ENCODE results near the gene APOO.
"Not testable (repeated sequence)": the region's sequence is repeated elsewhere in the genome, so short reads cannot be mapped to it uniquely, and the experiment has no call there.

Gene APOO

GRCh38 chrX:23894993-23895392 lies 12.7 kb downstream of the APOO start:
- H3K4me1 ChIP-seq (ENCODE audit: insufficient read depth, low read length): peaks cover 16% of the 10 kb centered on the region

GRCh38 chrX:23890933-23891332 lies 16.8 kb downstream of the APOO start:
- Histone ChIP-seq H3K36me3 (ENCODE audit: insufficient read depth, low read length) (no peaks in the 10 kb centered on the region; the same call in 1 of the 2 replicates), H3K9me3 (ENCODE audit: control insufficient read depth, insufficient read depth, low read length) (no peaks in the 10 kb centered on the region), H3K4me1 (ENCODE audit: insufficient read depth, low read length) (no peaks in the 10 kb centered on the region), H3K9ac (ENCODE audit: low read depth, low read length) (no peak overlapping the region)

More at GRCh38 chrX:23894993-23895392, 12.7 kb downstream of the APOO start:
- H3K9ac ChIP-seq (ENCODE audit: low read depth, low read length); H3K9me3 ChIP-seq (ENCODE audit: control insufficient read depth, insufficient read depth, low read length); H3K36me3 ChIP-seq (ENCODE audit: insufficient read depth, low read length): not testable (repeated sequence)

GRCh38 chrX:23888887-23889501 lies 18.7 kb downstream of the APOO start:
- Histone ChIP-seq H3K9ac (ENCODE audit: low read depth, low read length) (no peak overlapping the region), H3K4me1 (ENCODE audit: insufficient read depth, low read length) (peaks cover 9% of the 10 kb centered on the region; the same call in 1 of the 2 replicates)

GRCh38 chrX:23887918-23888317 lies 19.8 kb downstream of the APOO start:
- H3K4me1 ChIP-seq (ENCODE audit: insufficient read depth, low read length): peaks cover 20% of the 10 kb centered on the region; the same call in 1 of the 2 replicates
- no peaks in the 10 kb centered on the region for H3K9me3 ChIP-seq (ENCODE audit: control insufficient read depth, insufficient read depth, low read length)
- no peaks in the 10 kb centered on the region; the same call in 1 of the 2 replicates for H3K36me3 ChIP-seq (ENCODE audit: insufficient read depth, low read length)
- no peak overlapping the region for H3K9ac ChIP-seq (ENCODE audit: low read depth, low read length)

More at GRCh38 chrX:23888887-23889501, 18.7 kb downstream of the APOO start:
- no peaks in the 10 kb centered on the region for H3K9me3 ChIP-seq (ENCODE audit: control insufficient read depth, insufficient read depth, low read length)
- no peaks in the 10 kb centered on the region; the same call in 1 of the 2 replicates for H3K36me3 ChIP-seq (ENCODE audit: insufficient read depth, low read length)

- no peak overlapping the region for H3K9ac ChIP-seq (ENCODE audit: low read depth, low read length)
- H3K36me3 ChIP-seq (ENCODE audit: insufficient read depth, low read length): no peaks in the 10 kb centered on the region; the same call in 1 of the 2 replicates
- H3K4me1 ChIP-seq (ENCODE audit: insufficient read depth, low read length): peaks cover 24% of the 10 kb centered on the region; the same call in 1 of the 2 replicates
- no peaks in the 10 kb centered on the region for H3K9me3 ChIP-seq (ENCODE audit: control insufficient read depth, insufficient read depth, low read length)
Observed at GRCh38 chrX:23887451-23887850, 20.3 kb downstream of the APOO start.

DNA sequence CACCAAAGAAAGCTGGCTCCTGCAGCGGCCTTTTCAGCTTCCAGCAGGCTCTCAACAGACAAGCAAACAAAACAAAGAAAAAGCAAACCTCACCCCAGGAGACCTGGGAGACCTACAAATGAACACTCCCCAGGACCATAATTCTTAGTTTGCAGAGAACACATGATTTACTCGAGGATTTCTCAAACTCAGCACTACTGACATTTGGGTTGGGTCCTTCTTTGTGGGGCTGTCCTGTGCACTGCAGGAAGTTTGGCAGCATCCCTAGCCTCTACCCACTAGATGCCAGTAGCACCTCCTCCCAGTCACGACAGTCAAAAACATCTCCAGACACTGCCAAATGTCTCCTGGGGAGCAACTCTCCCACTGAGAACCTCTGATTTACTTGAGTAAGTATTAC lies 21.9 kb downstream of the APOO start:
- no peak overlapping the region for H3K9ac ChIP-seq (ENCODE audit: low read depth, low read length)
- H3K9me3 ChIP-seq (ENCODE audit: control insufficient read depth, insufficient read depth, low read length): no peaks in the 10 kb centered on the region
- H3K4me1 ChIP-seq (ENCODE audit: insufficient read depth, low read length): peaks cover 24% of the 10 kb centered on the region; the same call in 1 of the 2 replicates
- no peaks in the 10 kb centered on the region for H3K36me3 ChIP-seq (ENCODE audit: insufficient read depth, low read length)

DNA sequence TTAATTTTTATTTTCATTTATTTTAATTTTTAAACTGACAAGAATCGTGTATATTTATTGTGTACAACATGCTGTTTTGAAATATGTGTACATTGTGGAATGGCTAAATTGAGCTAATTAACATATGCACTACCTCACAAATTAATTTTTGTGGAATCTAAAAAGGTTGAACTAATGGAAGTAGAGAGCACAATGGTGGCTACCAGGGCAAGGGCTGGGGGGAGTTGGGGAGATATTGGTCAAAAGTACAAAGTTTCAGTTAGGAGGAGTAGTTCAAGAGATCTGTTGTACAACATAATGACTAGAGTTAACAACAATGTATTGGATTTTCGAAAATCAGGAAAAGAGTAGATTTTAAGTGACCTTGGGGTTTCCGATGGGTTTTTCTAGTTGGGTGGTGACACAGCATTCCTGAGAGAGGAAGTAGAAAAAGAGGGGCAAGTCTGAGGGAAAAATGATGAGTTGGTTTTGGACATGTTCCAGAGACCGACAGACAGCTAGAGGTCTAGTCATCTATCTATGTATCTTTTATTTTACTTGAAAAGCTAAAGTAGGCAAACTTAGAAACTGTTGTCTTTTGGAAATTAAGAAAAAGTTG lies 23.2 kb downstream of the APOO start:
- Histone ChIP-seq H3K9ac (ENCODE audit: low read depth, low read length) (no peak overlapping the region), H3K36me3 (ENCODE audit: insufficient read depth, low read length) (no peaks in the 10 kb centered on the region), H3K9me3 (ENCODE audit: control insufficient read depth, insufficient read depth, low read length) (no peaks in the 10 kb centered on the region), H3K4me1 (ENCODE audit: insufficient read depth, low read length) (peaks cover 24% of the 10 kb centered on the region; the same call in 1 of the 2 replicates)

DNA sequence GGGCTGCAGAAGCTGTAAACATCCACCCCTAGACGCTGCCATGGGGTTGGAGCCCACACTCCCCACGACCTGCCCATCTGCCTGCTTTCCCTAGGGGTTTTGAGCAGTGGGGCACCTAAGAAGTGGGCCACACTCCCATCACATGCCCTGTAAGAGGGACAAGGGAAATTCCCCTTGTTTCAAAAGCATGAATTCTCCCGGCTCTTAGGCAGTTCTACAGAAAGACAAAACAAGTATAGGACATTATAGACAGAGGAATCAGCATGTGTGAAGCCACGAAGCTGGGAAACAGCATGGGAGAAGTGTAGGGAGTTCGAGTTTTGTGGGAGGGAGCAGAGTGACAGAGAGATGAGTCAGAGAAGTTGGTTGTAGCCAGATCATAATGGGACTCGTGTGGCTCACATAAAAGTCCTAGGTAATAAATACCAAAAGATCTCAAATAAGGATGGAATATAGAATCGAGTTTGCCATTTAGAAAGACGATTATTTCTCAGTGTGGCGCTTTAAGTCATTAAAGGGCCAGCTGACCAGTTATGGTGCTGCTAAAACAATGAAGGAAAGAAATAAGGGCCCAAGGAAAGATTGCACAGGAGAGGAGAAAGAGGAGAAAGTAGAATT lies 23.9 kb downstream of the APOO start:
- Histone ChIP-seq H3K36me3 (ENCODE audit: insufficient read depth, low read length) (no peaks in the 10 kb centered on the region), H3K9me3 (ENCODE audit: control insufficient read depth, insufficient read depth, low read length) (no peaks in the 10 kb centered on the region), H3K4me1 (ENCODE audit: insufficient read depth, low read length) (peaks cover 24% of the 10 kb centered on the region; the same call in 1 of the 2 replicates), H3K9ac (ENCODE audit: low read depth, low read length) (peak overlapping the region; percentile 47)

GRCh38 chrX:23879380-23880090 lies 28.2 kb downstream of the APOO start:
- Histone ChIP-seq H3K36me3 (ENCODE audit: insufficient read depth, low read length) (no peaks in the 10 kb centered on the region; the same call in 1 of the 2 replicates), H3K9me3 (ENCODE audit: control insufficient read depth, insufficient read depth, low read length) (no peaks in the 10 kb centered on the region), H3K4me1 (ENCODE audit: insufficient read depth, low read length) (peaks cover 24% of the 10 kb centered on the region; the same call in 1 of the 2 replicates)

GRCh38 chrX:23871905-23872546 lies 35.7 kb downstream of the APOO start:
- H3K4me1 ChIP-seq (ENCODE audit: insufficient read depth, low read length): peaks cover 4% of the 10 kb centered on the region; the same call in 1 of the 2 replicates
- H3K9ac ChIP-seq (ENCODE audit: low read depth, low read length): no peak overlapping the region
- H3K9me3 ChIP-seq (ENCODE audit: control insufficient read depth, insufficient read depth, low read length): no peaks in the 10 kb centered on the region
- no peaks in the 10 kb centered on the region for H3K36me3 ChIP-seq (ENCODE audit: insufficient read depth, low read length)

More at GRCh38 chrX:23879380-23880090, 28.2 kb downstream of the APOO start:
- no peak overlapping the region for H3K9ac ChIP-seq (ENCODE audit: low read depth, low read length)

DNA sequence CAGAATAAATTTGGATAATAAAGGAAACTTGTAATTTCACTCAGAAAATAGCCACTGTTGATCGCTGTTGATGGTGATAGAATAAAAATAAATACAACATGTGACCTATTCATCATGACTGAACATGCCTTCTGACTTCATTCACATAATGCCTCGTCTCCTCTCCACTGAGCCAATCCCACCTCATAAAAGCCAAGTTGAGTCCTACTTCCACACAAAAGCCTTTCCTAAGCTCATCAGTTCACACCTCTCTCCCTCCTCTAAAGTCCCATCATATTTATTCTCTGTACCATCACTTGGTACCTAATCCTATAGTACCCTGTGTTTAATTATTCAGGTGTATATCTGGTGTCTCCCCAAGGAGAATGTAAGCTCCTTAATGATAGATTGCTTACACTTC lies 37.7 kb downstream of the APOO start:
- peaks cover 4% of the 10 kb centered on the region; the same call in 1 of the 2 replicates for H3K4me1 ChIP-seq (ENCODE audit: insufficient read depth, low read length)
- H3K36me3 ChIP-seq (ENCODE audit: insufficient read depth, low read length): no peaks in the 10 kb centered on the region
- H3K9me3 ChIP-seq (ENCODE audit: control insufficient read depth, insufficient read depth, low read length): no peaks in the 10 kb centered on the region
- H3K9ac ChIP-seq (ENCODE audit: low read depth, low read length): no peak overlapping the region

DNA sequence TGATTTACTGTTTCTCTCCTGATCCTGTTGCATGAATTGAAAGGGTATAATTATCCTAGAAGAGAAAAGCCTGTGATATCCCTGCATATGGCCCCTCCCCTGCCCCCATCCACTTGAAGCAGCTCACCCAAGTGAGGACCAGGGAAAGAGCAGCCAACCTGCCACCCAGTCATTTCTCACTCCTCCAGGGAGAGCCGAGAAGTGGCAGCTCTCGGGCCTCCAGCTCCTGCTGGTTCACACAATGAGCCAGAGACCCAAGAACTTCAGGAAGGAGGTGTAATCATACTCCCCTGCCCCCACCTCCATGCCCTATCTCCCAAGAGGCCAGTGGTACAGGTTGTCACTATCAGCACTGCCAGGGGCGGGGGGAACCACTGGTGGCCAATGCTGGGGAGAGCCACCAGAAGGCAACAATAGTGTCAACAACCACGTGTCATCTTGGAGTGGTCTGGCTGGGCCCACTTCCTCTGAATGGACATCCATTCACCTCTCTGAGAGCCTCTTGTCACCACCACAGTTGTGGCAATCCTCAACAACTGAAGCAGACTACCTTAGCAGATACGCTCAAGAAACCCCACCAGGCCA lies 42.9 kb downstream of the APOO start:
- Histone ChIP-seq H3K9ac (ENCODE audit: low read depth, low read length) (no peak overlapping the region), H3K4me1 (ENCODE audit: insufficient read depth, low read length) (no peaks in the 10 kb centered on the region), H3K9me3 (ENCODE audit: control insufficient read depth, insufficient read depth, low read length) (no peaks in the 10 kb centered on the region; the same call in 1 of the 2 replicates), H3K36me3 (ENCODE audit: insufficient read depth, low read length) (0 out of 2 replicates have a peak, but pooled peaks cover 2% of the 10 kb centered on the region)

- not testable (repeated sequence) for H3K4me1 ChIP-seq (ENCODE audit: insufficient read depth, low read length); H3K9me3 ChIP-seq (ENCODE audit: control insufficient read depth, insufficient read depth, low read length); H3K36me3 ChIP-seq (ENCODE audit: insufficient read depth, low read length); H3K9ac ChIP-seq (ENCODE audit: low read depth, low read length)
Observed at GRCh38 chrX:23861952-23862351, 45.8 kb downstream of the APOO start.

Data from ES-I3 (cell line).